Tibial nerve (tissue), 4 donors: ENCODE measurements around the gene TRIOBP. TPM values are rescaled to one million over a fixed set of nuclear protein-coding genes. Genes with fewer than 3 reads are reported as not detected.

Experiments
- DNase-seq, 2 donors: peaks; one replicate each; pipeline ENCODE4 v3.0.0-alpha.2; 2019; ENCODE audit warnings: low spot score in 2 of 2
- H3K27ac ChIP-seq, 4 donors: fragments of 200-600 bp; sonication (generic) in 3 of 4; one replicate each; pipeline ENCODE4 v1.5.1; 2017 to 2019; ENCODE audit warnings: mild to moderate bottlenecking in 1 of 4
- H3K27me3 ChIP-seq, 2 donors: fragments of 200-600 bp; sonication (generic) in 1 of 2; one replicate each; pipeline versions ENCODE4 v1.5.1 to v1.6.0; 2017 to 2019
- H3K36me3 ChIP-seq, 3 donors: fragments of 200-600 bp; sonication (generic); one replicate each; pipeline ENCODE4 v1.5.1; 2018 to 2019
- H3K4me1 ChIP-seq, 4 donors: fragments of 200-600 bp; sonication (generic) in 3 of 4; one replicate each; pipeline ENCODE4 v1.5.1; 2017 to 2019
- H3K4me3 ChIP-seq, 4 donors: fragments of 200-600 bp; sonication (generic) in 3 of 4; one replicate each; pipeline ENCODE4 v1.5.1; 2017 to 2019; ENCODE audit warnings: mild to moderate bottlenecking in 1 of 4, moderate library complexity in 1 of 4
- H3K9me3 ChIP-seq, 4 donors: fragments of 200-600 bp; sonication (generic) in 3 of 4; one replicate each; pipeline ENCODE4 v1.5.1; 2017 to 2019
- CTCF ChIP-seq, 5 experiments: fragments of 200-600 bp in 3 of 5; fragments of 450-650 bp in 2 of 5; sonication (generic) in 3 of 5; IDR thresholded peaks; one replicate each; pipeline ENCODE4 v1.5.1; 2016 to 2019; ENCODE audit warnings: antibody characterized with exemption in 5 of 5, mild to moderate bottlenecking in 3 of 5, moderate library complexity in 2 of 5
- EP300 ChIP-seq, 2 donors: sonication (generic); formaldehyde crosslinking; IDR thresholded peaks; one replicate each; pipeline ENCODE4 v1.6.1; 2017; ENCODE audit warnings: antibody characterized with exemption in 2 of 2, mild to moderate bottlenecking in 1 of 2
- POLR2A ChIP-seq, 2 donors: fragments of 450-650 bp; IDR thresholded peaks; one replicate each; pipeline ENCODE4 v1.6.1; 2017; ENCODE audit warnings: antibody characterized with exemption in 2 of 2, mild to moderate bottlenecking in 2 of 2, moderate library complexity in 2 of 2
- WGBS, 2 donors: methylation state at CpG; one replicate each; pipeline ENCODE4 v1.1.5; 2018; 5-methylcytosine and 5-hydroxymethylcytosine counted together
- total RNA-seq, 4 donors: library from RNA; depleted of rRNA; stranded (reverse); fragments of >200 nt; gene quantifications; one replicate each; pipeline ENCODE4 v1.1.0, GENCODE V29; 2016

Gene TRIOBP
- total RNA-seq, 4 donors from 2014 or later = 140 to 160 (median 151) TPM

GRCh38 chr22:37807410-37808293 is 110.8 kb downstream of the TRIOBP start, which contains the start of gene GCAT:
TSS of gene GCAT (plus strand) at chr22:37807934. CDS start at chr22:37807968, 34 bp downstream.
- H3K9me3 ChIP-seq = no peaks in the 10 kb centered on the region
- TF ChIP-seq POLR2A (IDR thresholded peaks at IDR 0.05) (peak; percentile 21 to 84), CTCF (IDR thresholded peaks at IDR 0.05) (peak in 1 of 5 experiments; percentile 27), EP300 (IDR thresholded peaks at IDR 0.05) (peak in 1 of 2 donors; percentile 86)
- peak within 1 kb of the TSS; percentile 45 to 65 (median 52) for H3K4me3 ChIP-seq
- peak; percentile 92 to 94 for DNase-seq
- H3K27ac ChIP-seq = peak within 1 kb of the TSS in 3 of 4 donors; percentile 89 to 97 (median 90)
- 1% methylated on average over 44 to 55 of the region's 73 CpGs for WGBS, 2 donors
- H3K27me3 ChIP-seq = no peaks in the 10 kb centered on the region
- peaks cover 0 to 8% (median 0%) of the 10 kb centered on the region in 3 donors for H3K36me3 ChIP-seq
- peaks cover 0 to 55% (median 32%) of the 10 kb centered on the region in 4 donors for H3K4me1 ChIP-seq

GRCh38 chr22:37808294-37808657 is 111.4 kb downstream of the TRIOBP start:
- H3K4me1 ChIP-seq = peaks cover 0 to 49% (median 27%) of the 10 kb centered on the region in 4 donors
- no peaks in the 10 kb centered on the region for H3K27me3 ChIP-seq
- H3K4me3 ChIP-seq = peak overlapping the region; percentile 45 to 65 (median 52)
- peaks cover 0 to 14% (median 0%) of the 10 kb centered on the region in 3 donors for H3K36me3 ChIP-seq
- H3K27ac ChIP-seq = peak overlapping the region in 3 of 4 donors; percentile 16 to 90 (median 73)
- TF ChIP-seq POLR2A (IDR thresholded peaks at IDR 0.05) = no peak
- no peak for TF ChIP-seq EP300 (IDR thresholded peaks at IDR 0.05)
- TF ChIP-seq CTCF (IDR thresholded peaks at IDR 0.05) = no peak
- H3K9me3 ChIP-seq = no peaks in the 10 kb centered on the region
- WGBS, 2 donors = 0 to 5% methylated on average over 8 of the region's 8 CpGs
- no peak for DNase-seq

- no peaks in the 10 kb centered on the region for H3K27me3 ChIP-seq
- no peak overlapping the region for H3K4me3 ChIP-seq
- WGBS, 2 donors = 91 to 92% methylated on average over 5 of the region's 5 CpGs
- TF ChIP-seq CTCF (IDR thresholded peaks at IDR 0.05) = no peak
- peaks cover 0 to 29% (median 0%) of the 10 kb centered on the region in 3 donors for H3K36me3 ChIP-seq
- no peak overlapping the region for H3K27ac ChIP-seq
- no peaks in the 10 kb centered on the region for H3K9me3 ChIP-seq
- peaks cover 0 to 35% (median 18%) of the 10 kb centered on the region in 4 donors for H3K4me1 ChIP-seq
- no peak for DNase-seq
These were observed 113.0 kb downstream of the TRIOBP start for GRCh38 chr22:37809672-37810333.

GRCh38 chr22:37811867-37812266 is 115.0 kb downstream of the TRIOBP start:
- Histone ChIP-seq H3K4me3 (no peak overlapping the region), H3K27me3 (no peaks in the 10 kb centered on the region), H3K4me1 (peaks cover 0 to 21% (median 11%) of the 10 kb centered on the region in 4 donors), H3K27ac (no peak overlapping the region), H3K36me3 (peaks cover 0 to 49% (median 0%) of the 10 kb centered on the region in 3 donors), H3K9me3 (no peaks in the 10 kb centered on the region)
- 88 to 92% methylated on average over 2 of the region's 2 CpGs for WGBS, 2 donors
- DNase-seq = no peak
- TF ChIP-seq EP300 (IDR thresholded peaks at IDR 0.05) (no peak), CTCF (IDR thresholded peaks at IDR 0.05) (no peak), POLR2A (IDR thresholded peaks at IDR 0.05) (no peak)
